ENCODE measurements around the gene PSMD7. TPM values are rescaled to one million over a fixed set of nuclear protein-coding genes. Genes with fewer than 3 reads are reported as not detected.

PSMD7 gene
- total and polyA plus RNA-seq, 2 donors (not counting 3 experiments of a cell fraction or from before 2014, with no cell fraction given), result 89.8 to 119 TPM

GRCh38 chr16:74305281-74305680 lies 8.7 kb downstream of the PSMD7 start:
- H4K20me1 ChIP-seq (replicated peaks; ENCODE audit: control insufficient read depth, extremely low read depth, insufficient read depth, low read length), result no peaks in the 10 kb centered on the region
- no peak overlapping the region for H3K4me3 ChIP-seq (replicated peaks in 1 of 3; ENCODE audit: insufficient read depth in 1 of 3, low read depth in 1 of 3, low read length in 3 of 3)
- H3K4me1 ChIP-seq (ENCODE audit: control insufficient read depth, extremely low read depth, insufficient read depth, low read length), result no peaks in the 10 kb centered on the region
- H3K27me3 ChIP-seq (ENCODE audit: control insufficient read depth in 2 of 2, insufficient read depth in 2 of 2, low read length in 2 of 2), result no peaks in the 10 kb centered on the region
- peaks cover 32 to 45% of the 10 kb centered on the region in 2 experiments for H3K36me3 ChIP-seq (ENCODE audit: control insufficient read depth in 2 of 2, extremely low read depth in 1 of 2, insufficient read depth in 2 of 2, low read length in 2 of 2)
- ChIA-PET CTCF (interaction anchor here (0.9 to 2.6 kb wide), 4 partner anchors 11 to 126 kb away, joined by 5 to 7 read pairs (median 6); no protein-coding TSS in a partner anchor), POLR2A (no interaction called here)
- TF ChIP-seq EZH2 (IDR thresholded peaks at IDR 0.05; ENCODE audit: borderline replicate concordance, low read depth, low read length, severe bottlenecking) (no peak), CTCF (IDR thresholded peaks at IDR 0.05; ENCODE audit: extremely low read depth in 1 of 2, insufficient read depth in 1 of 2, low read depth in 1 of 2, low read length in 2 of 2) (no peak), MAX (IDR thresholded peaks at IDR 0.05; ENCODE audit: insufficient read depth, insufficient read length) (no peak), POLR2A (IDR thresholded peaks at IDR 0.05; ENCODE audit: low read depth, low read length) (peak; percentile 10), FOS (IDR thresholded peaks at IDR 0.05; ENCODE audit: borderline replicate concordance, insufficient read depth, low read length) (no peak), MYC (IDR thresholded peaks at IDR 0.05; ENCODE audit: low read depth, low read length) (no peak), POLR2AphosphoS5 (IDR thresholded peaks at IDR 0.05; ENCODE audit: insufficient read depth, low read depth, low read length) (no peak)
- H3K79me2 ChIP-seq (ENCODE audit: control insufficient read depth, insufficient read depth, low read length), result peaks cover 11% of the 10 kb centered on the region
- H2AFZ ChIP-seq (ENCODE audit: low read depth, low read length), result no peak overlapping the region
- BruUV-seq (replicated peaks), result TSS peak; percentile 44
- DNase-seq (ENCODE audit: low read depth, low spot score) (no peak), FAIRE-seq (no peak)
- no peaks in the 10 kb centered on the region for H3K9me1 ChIP-seq (replicated peaks; ENCODE audit: control insufficient read depth, extremely low read depth, insufficient read depth, low read length)
- intact Hi-C loops (cut with micrococcal nuclease) (no loop called here), dilution Hi-C loops (cut with MboI; ENCODE audit: extremely low pct_ligation_motif_present, low sequenced_read_pairs) (no loop called here)
- H3K27ac ChIP-seq (ENCODE audit: insufficient read depth, low read depth, low read length), result no peak overlapping the region
- H3K9ac ChIP-seq (replicated peaks; ENCODE audit: extremely low read depth, insufficient read depth, low read length), result no peak overlapping the region
- no peak overlapping the region for H3K4me2 ChIP-seq (ENCODE audit: insufficient read depth, low read length)
- H3K9me3 ChIP-seq (replicated peaks; ENCODE audit: control insufficient read depth, insufficient read depth, low read length), result no peaks in the 10 kb centered on the region

Data from endothelial cell of umbilical vein (primary cell).